ENCODE results near the gene CIC. TPM values are rescaled to one million over a fixed set of nuclear protein-coding genes. Genes with fewer than 3 reads are reported as not detected.

Gene CIC
- total RNA-seq, 1 donor from 2014 or later = 96.5 TPM

DNA sequence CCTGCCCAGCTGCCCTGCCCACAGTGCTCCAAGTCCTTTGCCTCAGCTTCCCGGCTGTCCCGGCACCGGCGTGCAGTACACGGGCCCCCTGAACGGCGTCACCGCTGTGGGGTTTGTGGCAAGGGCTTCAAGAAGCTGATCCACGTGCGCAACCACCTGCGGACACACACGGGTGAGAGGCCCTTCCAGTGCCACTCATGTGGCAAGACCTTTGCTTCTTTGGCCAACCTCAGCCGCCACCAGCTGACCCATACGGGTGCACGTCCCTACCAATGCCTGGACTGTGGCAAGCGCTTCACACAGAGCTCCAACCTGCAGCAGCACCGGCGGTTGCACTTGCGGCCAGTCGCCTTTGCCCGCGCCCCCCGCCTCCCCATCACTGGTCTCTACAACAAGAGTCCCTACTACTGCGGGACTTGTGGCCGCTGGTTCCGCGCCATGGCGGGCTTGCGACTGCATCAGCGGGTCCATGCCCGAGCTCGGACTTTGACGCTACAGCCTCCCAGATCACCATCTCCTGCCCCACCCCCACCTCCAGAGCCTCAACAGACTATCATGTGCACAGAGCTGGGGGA, 43.2 kb upstream of the CIC start:
- ChIA-PET CTCF (no interaction called here), POLR2A (interaction anchor here (0.6 kb wide), 1 partner anchor 9 kb away, joined by 3 read pairs; no protein-coding TSS in a partner anchor)
- no peaks in the 10 kb centered on the region for H3K9me3 Mint-ChIP-seq
- H3K4me3 Mint-ChIP-seq = no peak overlapping the region
- no peak overlapping the region for H3K27ac Mint-ChIP-seq
- TF ChIP-seq, protein P1, sequence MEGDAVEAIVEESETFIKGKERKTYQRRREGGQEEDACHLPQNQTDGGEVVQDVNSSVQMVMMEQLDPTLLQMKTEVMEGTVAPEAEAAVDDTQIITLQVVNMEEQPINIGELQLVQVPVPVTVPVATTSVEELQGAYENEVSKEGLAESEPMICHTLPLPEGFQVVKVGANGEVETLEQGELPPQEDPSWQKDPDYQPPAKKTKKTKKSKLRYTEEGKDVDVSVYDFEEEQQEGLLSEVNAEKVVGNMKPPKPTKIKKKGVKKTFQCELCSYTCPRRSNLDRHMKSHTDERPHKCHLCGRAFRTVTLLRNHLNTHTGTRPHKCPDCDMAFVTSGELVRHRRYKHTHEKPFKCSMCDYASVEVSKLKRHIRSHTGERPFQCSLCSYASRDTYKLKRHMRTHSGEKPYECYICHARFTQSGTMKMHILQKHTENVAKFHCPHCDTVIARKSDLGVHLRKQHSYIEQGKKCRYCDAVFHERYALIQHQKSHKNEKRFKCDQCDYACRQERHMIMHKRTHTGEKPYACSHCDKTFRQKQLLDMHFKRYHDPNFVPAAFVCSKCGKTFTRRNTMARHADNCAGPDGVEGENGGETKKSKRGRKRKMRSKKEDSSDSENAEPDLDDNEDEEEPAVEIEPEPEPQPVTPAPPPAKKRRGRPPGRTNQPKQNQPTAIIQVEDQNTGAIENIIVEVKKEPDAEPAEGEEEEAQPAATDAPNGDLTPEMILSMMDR (IDR thresholded peaks at IDR 0.05) = no peak
- H3K4me1 Mint-ChIP-seq = peaks cover 6% of the 10 kb centered on the region
- no peaks in the 10 kb centered on the region for H3K27me3 Mint-ChIP-seq
- no peak for DNase-seq
- no peak for ATAC-seq (ENCODE audit: low read depth)
- intact Hi-C loops (cut with micrococcal nuclease) = no loop called here
- H3K36me3 Mint-ChIP-seq (ENCODE audit: low read depth) = peaks cover 63% of the 10 kb centered on the region

DNA sequence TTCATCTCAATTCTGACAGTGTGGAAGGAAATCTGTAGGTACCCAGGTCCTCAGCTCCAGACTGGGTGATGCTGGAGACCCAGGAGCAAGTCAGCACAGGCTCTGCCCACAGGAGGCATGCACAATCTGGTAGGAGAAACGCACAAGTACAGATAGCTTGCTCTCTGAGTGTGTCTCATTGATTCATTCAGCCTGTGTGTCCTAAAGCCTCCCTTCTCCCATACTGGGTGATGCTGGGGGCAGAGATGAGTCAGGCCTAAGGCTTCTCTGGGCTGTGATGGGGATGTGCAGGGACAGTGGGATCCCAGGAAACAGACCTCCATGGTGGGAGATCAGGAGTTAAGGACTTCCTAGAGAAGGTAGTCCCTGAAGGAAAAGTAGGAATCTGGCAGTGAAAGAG, 42.2 kb upstream of the CIC start:
- Mint-ChIP-seq H3K27ac (no peak overlapping the region), H3K36me3 (ENCODE audit: low read depth) (peaks cover 74% of the 10 kb centered on the region), H3K4me1 (peaks cover 2% of the 10 kb centered on the region), H3K4me3 (no peak overlapping the region), H3K9me3 (no peaks in the 10 kb centered on the region), H3K27me3 (no peaks in the 10 kb centered on the region)
- ChIA-PET CTCF (no interaction called here), POLR2A (no interaction called here)
- ATAC-seq (ENCODE audit: low read depth) = no peak
- no peak for DNase-seq
- TF ChIP-seq, protein P1 (IDR thresholded peaks at IDR 0.05) = no peak
- intact Hi-C loops (cut with micrococcal nuclease) = no loop called here

DNA sequence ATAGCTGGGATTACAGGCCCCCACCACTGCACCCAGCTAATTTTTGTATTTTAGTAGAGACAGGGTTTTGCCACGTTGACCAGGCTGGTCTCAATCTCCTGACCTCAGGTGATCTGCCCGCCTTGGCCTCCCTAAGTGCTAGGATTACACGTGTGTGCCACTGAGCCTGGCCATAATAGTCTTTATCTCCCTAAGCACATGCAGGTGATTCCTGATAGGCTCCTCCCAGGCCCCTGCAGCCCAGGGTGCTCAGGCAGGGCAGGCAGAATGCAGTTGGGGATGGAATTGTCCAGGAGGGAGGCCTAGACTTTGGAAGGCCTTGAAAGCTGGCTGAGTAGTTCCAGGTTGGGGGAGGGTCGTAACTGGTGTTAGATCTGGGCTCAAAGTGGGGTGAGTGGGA, 40.4 kb upstream of the CIC start:
- peaks cover 85% of the 10 kb centered on the region for H3K36me3 Mint-ChIP-seq (ENCODE audit: low read depth)
- ATAC-seq (ENCODE audit: low read depth) = no peak
- TF ChIP-seq, protein P1 (IDR thresholded peaks at IDR 0.05) = no peak
- H3K9me3 Mint-ChIP-seq = no peaks in the 10 kb centered on the region
- ChIA-PET CTCF (interaction anchor here (1.2 to 2.0 kb wide), 2 partner anchors 40 to 70 kb away, joined by 4 to 5 read pairs; no protein-coding TSS in a partner anchor), POLR2A (no interaction called here)
- no peak overlapping the region for H3K4me3 Mint-ChIP-seq
- intact Hi-C loops (cut with micrococcal nuclease) = no loop called here
- no peak overlapping the region for H3K27ac Mint-ChIP-seq
- H3K27me3 Mint-ChIP-seq = no peaks in the 10 kb centered on the region
- H3K4me1 Mint-ChIP-seq = no peaks in the 10 kb centered on the region
- no peak for DNase-seq

DNA sequence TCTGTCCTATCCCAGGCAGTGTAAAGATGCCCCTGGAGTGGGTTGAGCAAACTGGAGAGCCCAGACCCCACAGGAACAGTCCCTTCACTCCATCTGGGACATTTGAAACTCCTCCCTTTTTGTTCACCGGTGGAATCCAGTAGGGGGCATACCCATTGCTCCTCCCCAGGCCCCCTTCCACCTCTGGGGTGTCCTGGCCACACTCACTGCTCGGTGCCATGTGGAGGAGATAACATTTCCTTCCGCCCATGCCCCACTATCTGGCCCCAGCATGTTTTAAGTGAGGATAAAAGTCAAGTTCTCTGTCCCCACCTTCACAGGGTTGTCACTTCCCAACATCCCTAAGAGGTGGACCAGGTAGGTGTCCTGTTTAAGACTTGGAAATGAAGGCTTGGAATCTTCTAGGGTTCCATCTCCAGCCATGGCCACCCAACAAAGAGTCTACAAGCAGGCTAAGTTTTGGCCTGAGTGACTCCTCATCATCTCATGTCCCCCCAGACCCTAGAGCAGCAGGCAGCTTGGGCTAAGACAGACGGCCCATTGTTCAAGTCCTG, 39.7 kb upstream of the CIC start:
- H3K27ac Mint-ChIP-seq = no peak overlapping the region
- ChIA-PET CTCF (interaction anchor here (2.0 kb wide), 1 partner anchor 40 kb away, joined by 5 read pairs; no protein-coding TSS in a partner anchor), POLR2A (interaction anchor here (0.8 to 2.1 kb wide), 5 partner anchors 9 to 253 kb away, joined by 3 to 5 read pairs (median 3); partner anchors contain the start of genes DEDD2 and GSK3A)
- H3K27me3 Mint-ChIP-seq = no peaks in the 10 kb centered on the region
- H3K9me3 Mint-ChIP-seq = no peaks in the 10 kb centered on the region
- intact Hi-C loops (cut with micrococcal nuclease) = no loop called here
- peaks cover 89% of the 10 kb centered on the region for H3K36me3 Mint-ChIP-seq (ENCODE audit: low read depth)
- TF ChIP-seq, protein P1 (IDR thresholded peaks at IDR 0.05) = no peak
- ATAC-seq (ENCODE audit: low read depth) (no peak), DNase-seq (no peak)
- no peak overlapping the region for H3K4me3 Mint-ChIP-seq
- H3K4me1 Mint-ChIP-seq = no peaks in the 10 kb centered on the region

GRCh38 chr19:42229855-42230351, 39.1 kb upstream of the CIC start:
- no peak for DNase-seq
- H3K36me3 Mint-ChIP-seq (ENCODE audit: low read depth) = peaks cover 89% of the 10 kb centered on the region
- no peak overlapping the region for H3K27ac Mint-ChIP-seq
- H3K4me1 Mint-ChIP-seq = no peaks in the 10 kb centered on the region
- ChIA-PET POLR2A (interaction anchor here (0.8 to 2.1 kb wide), 5 partner anchors 9 to 253 kb away, joined by 3 to 5 read pairs (median 3); partner anchors contain the start of genes DEDD2 and GSK3A), CTCF (interaction anchor here (2.0 kb wide), 1 partner anchor 41 kb away, joined by 5 read pairs; no protein-coding TSS in a partner anchor)
- ATAC-seq (ENCODE audit: low read depth) = no peak
- TF ChIP-seq, protein P1 (IDR thresholded peaks at IDR 0.05) = no peak
- no peaks in the 10 kb centered on the region for H3K27me3 Mint-ChIP-seq
- intact Hi-C loops (cut with micrococcal nuclease) = no loop called here
- H3K4me3 Mint-ChIP-seq = no peak overlapping the region
- H3K9me3 Mint-ChIP-seq = no peaks in the 10 kb centered on the region

All from activated B cell treated with CpG ODN at 0.5 μM for 24 hours (primary cell).